ENCODE data around the gene NFATC2.

Gene NFATC2

GRCh38 chr20:51369503-51369902, 173.0 kb downstream of the NFATC2 start:
- no peak overlapping the region for H3K27ac ChIP-seq
- TF ChIP-seq, protein P1, sequence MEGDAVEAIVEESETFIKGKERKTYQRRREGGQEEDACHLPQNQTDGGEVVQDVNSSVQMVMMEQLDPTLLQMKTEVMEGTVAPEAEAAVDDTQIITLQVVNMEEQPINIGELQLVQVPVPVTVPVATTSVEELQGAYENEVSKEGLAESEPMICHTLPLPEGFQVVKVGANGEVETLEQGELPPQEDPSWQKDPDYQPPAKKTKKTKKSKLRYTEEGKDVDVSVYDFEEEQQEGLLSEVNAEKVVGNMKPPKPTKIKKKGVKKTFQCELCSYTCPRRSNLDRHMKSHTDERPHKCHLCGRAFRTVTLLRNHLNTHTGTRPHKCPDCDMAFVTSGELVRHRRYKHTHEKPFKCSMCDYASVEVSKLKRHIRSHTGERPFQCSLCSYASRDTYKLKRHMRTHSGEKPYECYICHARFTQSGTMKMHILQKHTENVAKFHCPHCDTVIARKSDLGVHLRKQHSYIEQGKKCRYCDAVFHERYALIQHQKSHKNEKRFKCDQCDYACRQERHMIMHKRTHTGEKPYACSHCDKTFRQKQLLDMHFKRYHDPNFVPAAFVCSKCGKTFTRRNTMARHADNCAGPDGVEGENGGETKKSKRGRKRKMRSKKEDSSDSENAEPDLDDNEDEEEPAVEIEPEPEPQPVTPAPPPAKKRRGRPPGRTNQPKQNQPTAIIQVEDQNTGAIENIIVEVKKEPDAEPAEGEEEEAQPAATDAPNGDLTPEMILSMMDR (conservative IDR thresholded peaks at IDR 0.05) = no peak

DNA sequence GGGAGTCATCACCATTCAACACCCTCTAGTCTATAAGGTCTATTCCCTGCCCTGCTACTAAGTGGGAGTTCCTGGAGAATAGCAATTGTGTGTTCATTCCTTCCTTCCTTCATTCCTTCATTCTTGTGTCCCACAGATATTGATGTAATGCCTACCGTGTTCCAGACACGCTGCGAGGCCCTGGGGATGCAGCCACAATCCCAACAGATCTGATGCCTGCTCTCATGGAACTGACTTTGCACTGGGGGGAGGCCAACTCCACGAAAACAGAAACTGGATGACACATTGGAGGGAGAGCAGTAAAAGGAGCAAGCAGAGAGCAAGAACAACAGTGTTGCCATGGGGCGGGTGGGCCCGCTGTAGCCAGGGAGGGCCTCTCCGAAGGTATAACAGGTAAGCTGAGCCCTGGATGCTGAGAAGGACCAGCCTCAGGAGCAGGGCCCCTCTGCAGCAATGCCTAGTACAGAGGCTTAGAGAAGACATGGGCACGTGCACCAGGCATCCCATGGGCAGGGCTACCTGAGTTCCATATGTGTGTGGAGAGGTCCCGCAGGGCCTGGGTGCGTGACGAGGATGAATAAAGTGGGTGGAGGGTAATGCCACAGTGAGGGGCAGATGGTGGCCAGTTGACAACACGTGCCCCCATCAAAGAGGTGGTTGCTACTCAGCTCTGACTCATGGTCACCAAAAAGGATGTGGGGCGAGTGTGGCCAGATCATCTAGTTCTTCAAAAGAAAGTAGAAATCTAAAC, 173.9 kb downstream of the NFATC2 start:
- TF ChIP-seq, protein P1 (conservative IDR thresholded peaks at IDR 0.05) = no peak
- no peak overlapping the region for H3K27ac ChIP-seq

DNA sequence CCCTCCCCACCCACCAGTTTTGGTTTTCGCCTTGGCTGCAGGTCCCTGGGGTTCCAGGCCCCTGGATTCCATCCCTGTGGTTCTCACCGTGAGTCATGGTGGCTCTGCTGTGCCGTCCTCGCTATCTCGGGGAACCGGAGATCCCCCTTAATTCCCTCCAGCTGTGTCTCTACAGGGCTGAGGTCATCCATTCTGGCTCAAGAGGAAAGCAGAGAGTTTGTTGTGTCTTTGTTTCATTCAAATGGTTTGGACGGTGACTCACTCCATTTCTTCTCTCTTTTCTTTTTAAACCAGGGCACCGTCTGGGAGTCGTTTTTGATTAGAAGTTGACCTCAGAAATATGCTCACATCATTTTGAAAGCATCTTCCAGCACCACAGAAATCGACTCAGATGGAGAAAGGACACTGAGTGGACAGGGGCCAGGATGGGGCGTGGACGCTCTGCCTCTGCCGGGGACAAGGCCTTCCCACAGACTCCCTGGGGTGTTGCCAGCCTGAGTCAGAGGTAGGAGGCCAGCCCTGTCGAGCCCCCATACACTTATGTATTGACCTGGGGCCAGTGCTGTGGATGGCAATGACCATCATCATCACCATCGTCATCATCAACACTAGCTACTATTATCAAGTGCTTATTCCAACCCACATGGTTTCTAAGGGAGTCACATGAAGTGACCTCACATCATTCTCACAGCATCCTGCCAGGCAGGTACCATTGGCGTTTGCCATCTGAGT, 176.2 kb downstream of the NFATC2 start:
- no peak overlapping the region for H3K27ac ChIP-seq
- TF ChIP-seq, protein P1 (conservative IDR thresholded peaks at IDR 0.05) = no peak

DNA sequence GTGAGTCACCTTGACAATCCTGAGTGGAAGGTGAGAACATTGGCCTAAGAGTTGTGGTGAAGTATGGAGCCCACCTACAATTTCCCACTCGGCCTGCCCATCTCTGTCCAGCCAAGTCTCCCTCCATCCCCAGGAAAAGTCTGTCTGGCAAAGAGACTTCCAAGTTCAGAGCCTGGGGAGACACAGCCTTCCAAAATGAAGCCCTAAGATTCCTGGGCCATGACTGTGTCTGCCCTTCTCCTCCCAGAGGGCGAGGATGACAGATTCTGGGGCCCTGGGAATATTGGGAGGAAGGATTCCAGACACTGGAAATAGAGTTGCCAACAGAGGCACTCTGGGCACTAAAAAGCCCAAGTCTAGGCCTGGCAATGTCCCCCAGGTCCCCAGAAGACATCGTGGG, 176.8 kb downstream of the NFATC2 start:
- no peak overlapping the region for H3K27ac ChIP-seq
- TF ChIP-seq, protein P1 (conservative IDR thresholded peaks at IDR 0.05) = no peak

DNA sequence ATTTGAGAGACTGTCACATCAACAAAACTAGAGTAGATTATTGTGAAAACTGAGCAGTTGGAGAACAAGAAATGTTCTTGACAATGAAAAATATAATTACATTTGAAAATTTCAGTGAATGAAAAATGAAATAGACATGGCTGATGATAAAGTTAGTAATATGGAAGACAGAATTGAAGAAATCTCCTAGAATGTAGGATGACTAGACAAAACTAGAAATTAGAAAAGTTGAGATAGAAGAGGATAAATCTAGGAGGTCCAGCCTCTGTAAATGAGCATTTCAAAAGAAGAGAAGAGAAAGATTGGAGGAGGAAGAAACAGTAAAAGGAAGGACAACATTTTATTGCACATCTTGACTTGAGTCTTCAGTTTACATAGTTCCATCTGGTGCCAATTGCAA, 178.7 kb downstream of the NFATC2 start:
- TF ChIP-seq, protein P1 (conservative IDR thresholded peaks at IDR 0.05) = no peak
- H3K27ac ChIP-seq = no peak overlapping the region

GRCh38 chr20:51363378-51363777, 179.1 kb downstream of the NFATC2 start:
- no peak overlapping the region for H3K27ac ChIP-seq
- TF ChIP-seq, protein P1 (conservative IDR thresholded peaks at IDR 0.05) = no peak

- no peak overlapping the region for H3K27ac ChIP-seq
- TF ChIP-seq, protein P1 (conservative IDR thresholded peaks at IDR 0.05) = no peak
Measured at GRCh38 chr20:51362254-51362653, 180.3 kb downstream of the NFATC2 start.

All from VCaP (cell line).